Ramos (cell line): ENCODE results near the gene STK32B.

ENCODE experiments used
- in situ Hi-C: fragments of 300-500 bp; cut with MboI; formaldehyde crosslinking; loops from one replicate; pipeline ENCODE4 v1.14.3; 2022; ENCODE audit warnings: low sequenced_read_pairs; ENCODE audit not compliant: unreplicated experiment

STK32B gene

GRCh38 chr4:5478169-5478568 lies 426.9 kb downstream of the STK32B start:
- in situ Hi-C loops = no loop called here

- in situ Hi-C loops = no loop called here
Observed at GRCh38 chr4:5478697-5479096, 427.4 kb downstream of the STK32B start.

GRCh38 chr4:5479518-5480060 lies 428.3 kb downstream of the STK32B start:
- in situ Hi-C loops = no loop called here

GRCh38 chr4:5488413-5488812 lies 437.1 kb downstream of the STK32B start:
- in situ Hi-C loops = no loop called here

GRCh38 chr4:5489260-5489659 lies 438.0 kb downstream of the STK32B start:
- in situ Hi-C loops = no loop called here

- in situ Hi-C loops = no loop called here
Observed at GRCh38 chr4:5497489-5497888, 446.2 kb downstream of the STK32B start.

- in situ Hi-C loops = no loop called here
Observed at GRCh38 chr4:5500165-5500564, 448.9 kb downstream of the STK32B start.

GRCh38 chr4:5503336-5503936 lies 452.2 kb downstream of the STK32B start:
- in situ Hi-C loops = no loop called here

GRCh38 chr4:5504486-5504885 lies 453.2 kb downstream of the STK32B start:
- in situ Hi-C loops = no loop called here

GRCh38 chr4:5510504-5510903 lies 459.2 kb downstream of the STK32B start:
- in situ Hi-C loops = no loop called here

- in situ Hi-C loops = no loop called here
Observed at GRCh38 chr4:5511791-5512190, 460.5 kb downstream of the STK32B start.

GRCh38 chr4:5515646-5516045 lies 464.4 kb downstream of the STK32B start:
- in situ Hi-C loops = no loop called here

- in situ Hi-C loops = no loop called here
Observed at GRCh38 chr4:5517372-5517771, 466.1 kb downstream of the STK32B start.

GRCh38 chr4:5524446-5525299 lies 473.4 kb downstream of the STK32B start:
- in situ Hi-C loops = no loop called here

GRCh38 chr4:5526080-5526846 lies 475.0 kb downstream of the STK32B start:
- in situ Hi-C loops = no loop called here

- in situ Hi-C loops = no loop called here
Observed at GRCh38 chr4:5527211-5527610, 475.9 kb downstream of the STK32B start.

- in situ Hi-C loops = no loop called here
Observed at GRCh38 chr4:5528031-5528436, 476.8 kb downstream of the STK32B start.

GRCh38 chr4:5532100-5532499 lies 480.8 kb downstream of the STK32B start:
- in situ Hi-C loops = no loop called here

GRCh38 chr4:5539584-5539983 lies 488.3 kb downstream of the STK32B start:
- in situ Hi-C loops = no loop called here

- in situ Hi-C loops = no loop called here
Observed at GRCh38 chr4:5541169-5541568, 489.9 kb downstream of the STK32B start.

GRCh38 chr4:5543681-5544080 lies 492.4 kb downstream of the STK32B start:
- in situ Hi-C loops = no loop called here
